Measurements from ENCODE around the gene ATP2B2. TPM values are rescaled to one million over a fixed set of nuclear protein-coding genes. Genes with fewer than 3 reads are reported as not detected.

ATP2B2 gene
- polyA plus RNA-seq, 4 donors: 0.39 to 0.55 TPM; not detected in 2

DNA sequence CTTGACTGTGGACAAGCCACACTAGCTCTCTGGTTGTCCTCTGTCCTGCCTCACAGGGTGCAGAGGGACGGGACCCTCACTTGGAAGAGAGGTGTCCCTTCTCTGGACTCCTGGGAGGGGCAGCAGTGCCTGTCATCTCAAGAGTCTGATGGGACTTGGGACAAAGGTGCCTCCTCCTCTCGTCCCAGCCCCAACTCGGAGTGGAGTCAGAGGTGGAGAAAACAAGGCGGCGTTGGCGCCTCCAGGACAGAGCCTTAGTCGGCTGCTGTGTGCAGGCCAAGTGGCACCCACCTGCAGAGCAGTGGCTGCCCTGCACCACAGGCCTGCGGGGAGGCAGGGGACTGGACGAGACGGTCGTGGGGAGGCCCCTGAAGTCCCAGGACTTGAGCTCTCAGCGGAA is 175.1 kb downstream of the ATP2B2 start:
- no peak overlapping the region for H3K4me3 ChIP-seq (ENCODE audit: low read depth in 1 of 3, low read length in 3 of 3)
- FAIRE-seq (no peak), DNase-seq (no peak)
- no peak overlapping the region for H3K27ac ChIP-seq (ENCODE audit: low read depth in 1 of 3, low read length in 2 of 3)
- H3K9me3 ChIP-seq (ENCODE audit: control insufficient read depth in 2 of 2, insufficient read depth in 1 of 2, low read depth in 1 of 2, low read length in 1 of 2): no peaks in the 10 kb centered on the region
- peaks cover 0 to 27% (median 5%) of the 10 kb centered on the region in 3 donors for H3K27me3 ChIP-seq (ENCODE audit: control insufficient read depth in 3 of 3, insufficient read depth in 3 of 3, low read length in 3 of 3)
- H3K4me1 ChIP-seq (ENCODE audit: control insufficient read depth in 3 of 3, insufficient read depth in 2 of 3, low read depth in 1 of 3, low read length in 2 of 3): no peaks in the 10 kb centered on the region
- H3K36me3 ChIP-seq (ENCODE audit: control insufficient read depth in 3 of 3, insufficient read depth in 2 of 3, low read depth in 1 of 3, low read length in 3 of 3): no peaks in the 10 kb centered on the region
- 74 to 75% (median 75%) methylated on average over 12 of the region's 12 CpGs for WGBS, 3 donors

GRCh38 chr3:10329495-10330015 is 175.8 kb downstream of the ATP2B2 start:
- FAIRE-seq: no peak
- Histone ChIP-seq H3K27me3 (ENCODE audit: control insufficient read depth in 3 of 3, insufficient read depth in 3 of 3, low read length in 3 of 3) (peaks cover 0 to 27% (median 5%) of the 10 kb centered on the region in 3 donors), H3K9me3 (ENCODE audit: control insufficient read depth in 2 of 2, insufficient read depth in 1 of 2, low read depth in 1 of 2, low read length in 1 of 2) (no peaks in the 10 kb centered on the region), H3K27ac (ENCODE audit: low read depth in 1 of 3, low read length in 2 of 3) (no peak overlapping the region), H3K36me3 (ENCODE audit: control insufficient read depth in 3 of 3, insufficient read depth in 2 of 3, low read depth in 1 of 3, low read length in 3 of 3) (no peaks in the 10 kb centered on the region), H3K4me3 (ENCODE audit: low read depth in 1 of 3, low read length in 3 of 3) (no peak overlapping the region), H3K4me1 (ENCODE audit: control insufficient read depth in 3 of 3, insufficient read depth in 2 of 3, low read depth in 1 of 3, low read length in 2 of 3) (no peaks in the 10 kb centered on the region)
- 68 to 75% (median 75%) methylated on average over 14 of the region's 14 CpGs for WGBS, 3 donors
- no peak for DNase-seq

- FAIRE-seq (no peak), DNase-seq (no peak)
- Histone ChIP-seq H3K4me1 (ENCODE audit: control insufficient read depth in 3 of 3, insufficient read depth in 2 of 3, low read depth in 1 of 3, low read length in 2 of 3) (no peaks in the 10 kb centered on the region), H3K27me3 (ENCODE audit: control insufficient read depth in 3 of 3, insufficient read depth in 3 of 3, low read length in 3 of 3) (peaks cover 0 to 27% (median 5%) of the 10 kb centered on the region in 3 donors), H3K36me3 (ENCODE audit: control insufficient read depth in 3 of 3, insufficient read depth in 2 of 3, low read depth in 1 of 3, low read length in 3 of 3) (no peaks in the 10 kb centered on the region), H3K27ac (ENCODE audit: low read depth in 1 of 3, low read length in 2 of 3) (no peak overlapping the region), H3K9me3 (ENCODE audit: control insufficient read depth in 2 of 2, insufficient read depth in 1 of 2, low read depth in 1 of 2, low read length in 1 of 2) (no peaks in the 10 kb centered on the region), H3K4me3 (ENCODE audit: low read depth in 1 of 3, low read length in 3 of 3) (no peak overlapping the region)
- WGBS, 3 donors: 51 to 54% (median 51%) methylated on average over 31 of the region's 31 CpGs
These were observed 176.8 kb downstream of the ATP2B2 start for GRCh38 chr3:10328460-10329071.

DNA sequence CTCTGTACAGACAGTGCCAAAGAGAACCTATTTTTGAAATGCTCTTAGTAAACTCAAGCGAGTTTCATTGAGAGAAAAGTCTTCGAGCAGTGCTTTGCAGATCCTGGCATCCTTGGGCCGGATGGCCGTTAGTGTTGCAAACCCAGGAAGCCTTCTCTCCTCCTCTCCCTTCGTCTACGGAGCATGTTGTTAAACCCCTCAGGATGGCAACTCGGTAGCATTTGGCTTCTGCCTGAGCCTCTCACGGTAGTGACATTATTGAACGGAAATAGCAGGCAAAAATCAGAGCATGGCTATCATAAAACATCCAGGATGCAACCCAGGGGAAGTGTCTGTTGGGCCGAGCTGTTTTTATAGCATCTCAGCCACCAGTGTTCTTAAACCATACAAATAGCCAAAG is 177.8 kb downstream of the ATP2B2 start:
- DNase-seq (no peak), FAIRE-seq (no peak)
- Histone ChIP-seq H3K36me3 (ENCODE audit: control insufficient read depth in 3 of 3, insufficient read depth in 2 of 3, low read depth in 1 of 3, low read length in 3 of 3) (no peaks in the 10 kb centered on the region), H3K4me3 (ENCODE audit: low read depth in 1 of 3, low read length in 3 of 3) (no peak overlapping the region), H3K4me1 (ENCODE audit: control insufficient read depth in 3 of 3, insufficient read depth in 2 of 3, low read depth in 1 of 3, low read length in 2 of 3) (no peaks in the 10 kb centered on the region), H3K9me3 (ENCODE audit: control insufficient read depth in 2 of 2, insufficient read depth in 1 of 2, low read depth in 1 of 2, low read length in 1 of 2) (no peaks in the 10 kb centered on the region), H3K27me3 (ENCODE audit: control insufficient read depth in 3 of 3, insufficient read depth in 3 of 3, low read length in 3 of 3) (peaks cover 0 to 27% (median 5%) of the 10 kb centered on the region in 3 donors), H3K27ac (ENCODE audit: low read depth in 1 of 3, low read length in 2 of 3) (no peak overlapping the region)
- WGBS, 3 donors: 61 to 68% (median 64%) methylated on average over 10 of the region's 10 CpGs

GRCh38 chr3:10322352-10322710 is 183.1 kb downstream of the ATP2B2 start:
- Histone ChIP-seq H3K4me1 (ENCODE audit: control insufficient read depth in 3 of 3, insufficient read depth in 2 of 3, low read depth in 1 of 3, low read length in 2 of 3) (peaks cover 0 to 21% (median 5%) of the 10 kb centered on the region in 3 donors), H3K9me3 (ENCODE audit: control insufficient read depth in 2 of 2, insufficient read depth in 1 of 2, low read depth in 1 of 2, low read length in 1 of 2) (no peaks in the 10 kb centered on the region), H3K36me3 (ENCODE audit: control insufficient read depth in 3 of 3, insufficient read depth in 2 of 3, low read depth in 1 of 3, low read length in 3 of 3) (peaks cover 0 to 13% (median 4%) of the 10 kb centered on the region in 3 donors), H3K27me3 (ENCODE audit: control insufficient read depth in 3 of 3, insufficient read depth in 3 of 3, low read length in 3 of 3) (no peaks in the 10 kb centered on the region), H3K4me3 (ENCODE audit: low read depth in 1 of 3, low read length in 3 of 3) (no peak overlapping the region), H3K27ac (ENCODE audit: low read depth in 1 of 3, low read length in 2 of 3) (no peak overlapping the region)
- DNase-seq (peak in 1 of 2 donors; percentile 36), FAIRE-seq (no peak)
- WGBS, 3 donors: 92 to 100% (median 97%) methylated on average over 1 of the region's 1 CpG

DNA sequence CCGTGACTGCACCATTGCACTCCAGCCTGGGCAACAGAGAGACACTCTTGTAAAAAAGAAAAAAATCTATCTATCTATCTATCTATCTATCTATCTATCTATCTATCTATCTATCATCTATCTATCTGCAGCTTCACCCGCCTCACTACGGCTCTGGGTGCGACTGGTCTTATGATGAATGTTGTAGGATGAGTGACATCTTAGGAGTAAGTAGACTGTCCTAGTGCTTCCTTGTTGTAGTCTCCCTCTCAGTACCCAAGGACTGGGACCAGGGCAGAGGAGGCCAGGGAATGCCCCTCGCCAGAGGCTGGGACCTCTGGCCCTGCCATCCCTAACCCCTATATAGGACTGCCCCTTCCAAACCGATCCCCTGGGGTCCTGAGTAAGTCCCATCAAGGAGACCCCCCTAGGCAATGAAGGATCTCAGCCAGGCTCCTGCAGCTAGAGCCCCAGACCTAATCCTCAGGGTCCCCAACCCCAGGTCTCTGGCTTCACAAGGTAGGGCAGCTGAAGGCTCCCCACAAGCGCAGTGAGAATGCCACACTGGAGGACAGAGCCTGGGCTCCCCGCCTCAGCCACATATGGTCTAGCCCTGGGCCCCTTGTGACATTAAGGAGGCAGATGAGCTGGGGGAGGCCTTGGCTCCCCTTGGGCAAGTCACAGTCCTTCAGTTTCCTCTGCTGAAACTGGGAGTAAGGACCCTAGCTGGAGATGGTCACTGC is 183.6 kb downstream of the ATP2B2 start:
- FAIRE-seq (no peak), DNase-seq (no peak)
- Histone ChIP-seq H3K27ac (ENCODE audit: low read depth in 1 of 3, low read length in 2 of 3) (no peak overlapping the region), H3K4me3 (ENCODE audit: low read depth in 1 of 3, low read length in 3 of 3) (no peak overlapping the region), H3K36me3 (ENCODE audit: control insufficient read depth in 3 of 3, insufficient read depth in 2 of 3, low read depth in 1 of 3, low read length in 3 of 3) (peaks cover 0 to 17% (median 4%) of the 10 kb centered on the region in 3 donors), H3K9me3 (ENCODE audit: control insufficient read depth in 2 of 2, insufficient read depth in 1 of 2, low read depth in 1 of 2, low read length in 1 of 2) (no peaks in the 10 kb centered on the region), H3K4me1 (ENCODE audit: control insufficient read depth in 3 of 3, insufficient read depth in 2 of 3, low read depth in 1 of 3, low read length in 2 of 3) (peaks cover 0 to 26% (median 5%) of the 10 kb centered on the region in 3 donors), H3K27me3 (ENCODE audit: control insufficient read depth in 3 of 3, insufficient read depth in 3 of 3, low read length in 3 of 3) (no peaks in the 10 kb centered on the region)
- 90 to 94% (median 91%) methylated on average over 8 of the region's 8 CpGs for WGBS, 3 donors

- Histone ChIP-seq H3K9me3 (ENCODE audit: control insufficient read depth in 2 of 2, insufficient read depth in 1 of 2, low read depth in 1 of 2, low read length in 1 of 2) (no peaks in the 10 kb centered on the region), H3K4me1 (ENCODE audit: control insufficient read depth in 3 of 3, insufficient read depth in 2 of 3, low read depth in 1 of 3, low read length in 2 of 3) (peaks cover 0 to 28% (median 5%) of the 10 kb centered on the region in 3 donors), H3K4me3 (ENCODE audit: low read depth in 1 of 3, low read length in 3 of 3) (peak overlapping the region; percentile 87 to 98 (median 89)), H3K27me3 (ENCODE audit: control insufficient read depth in 3 of 3, insufficient read depth in 3 of 3, low read length in 3 of 3) (no peaks in the 10 kb centered on the region), H3K36me3 (ENCODE audit: control insufficient read depth in 3 of 3, insufficient read depth in 2 of 3, low read depth in 1 of 3, low read length in 3 of 3) (peaks cover 0 to 29% (median 11%) of the 10 kb centered on the region in 3 donors), H3K27ac (ENCODE audit: low read depth in 1 of 3, low read length in 2 of 3) (peak overlapping the region; percentile 77 to 90 (median 85))
- FAIRE-seq: no peak
- WGBS, 3 donors: 0 to 1% (median 1%) methylated on average over 9 of the region's 9 CpGs
- DNase-seq: no peak
These were observed 185.1 kb downstream of the ATP2B2 start for GRCh38 chr3:10320320-10320677.

DNA sequence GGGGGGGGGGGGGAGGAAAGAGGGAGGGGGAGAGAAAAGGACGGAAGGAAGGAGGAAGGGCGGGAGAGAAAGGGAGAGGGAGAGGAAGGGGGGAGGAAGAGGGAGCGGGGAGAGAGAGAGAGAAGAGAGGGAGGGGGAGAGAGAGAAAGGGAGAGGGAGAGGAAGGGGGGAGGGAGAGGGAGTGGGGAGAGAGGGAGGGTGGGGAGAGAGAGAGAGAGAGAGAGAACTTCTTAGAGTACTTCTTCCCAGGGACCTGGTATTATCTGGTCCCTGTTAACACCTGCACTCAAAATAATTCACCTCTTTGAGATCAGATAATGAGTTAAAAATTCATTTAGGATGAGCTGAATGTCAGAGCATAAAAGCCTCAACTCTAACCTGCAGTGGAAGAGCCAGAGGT is 185.6 kb downstream of the ATP2B2 start:
- peak overlapping the region in 2 of 3 donors; percentile 77 to 85 for H3K27ac ChIP-seq (ENCODE audit: low read depth in 1 of 3, low read length in 2 of 3)
- FAIRE-seq: no peak
- 7 to 21% (median 14%) methylated on average over 2 to 3 of the region's 3 CpGs for WGBS, 3 donors

More for the DNA sequence above, 185.6 kb downstream of the ATP2B2 start:
- peaks cover 0 to 28% (median 5%) of the 10 kb centered on the region in 3 donors for H3K4me1 ChIP-seq (ENCODE audit: control insufficient read depth in 3 of 3, insufficient read depth in 2 of 3, low read depth in 1 of 3, low read length in 2 of 3)
- no peak for DNase-seq
- H3K4me3 ChIP-seq (ENCODE audit: low read depth in 1 of 3, low read length in 3 of 3): peak overlapping the region; percentile 87 to 98 (median 89)
- H3K27me3 ChIP-seq (ENCODE audit: control insufficient read depth in 3 of 3, insufficient read depth in 3 of 3, low read length in 3 of 3): no peaks in the 10 kb centered on the region
- no peaks in the 10 kb centered on the region for H3K9me3 ChIP-seq (ENCODE audit: control insufficient read depth in 2 of 2, insufficient read depth in 1 of 2, low read depth in 1 of 2, low read length in 1 of 2)
- peaks cover 4 to 34% (median 16%) of the 10 kb centered on the region in 3 donors for H3K36me3 ChIP-seq (ENCODE audit: control insufficient read depth in 3 of 3, insufficient read depth in 2 of 3, low read depth in 1 of 3, low read length in 3 of 3)

All from small intestine (tissue), 7 donors.